H9 (cell line): ENCODE data around the gene TMEM205. TPM values are rescaled to one million over a fixed set of nuclear protein-coding genes. Genes with fewer than 3 reads are reported as not detected.

Source experiments
- DNase-seq: peaks from one replicate; pipeline ENCODE4 v3.0.0-alpha.2; 2017
- H2AFZ ChIP-seq: one replicate; pipeline ENCODE4 v1.6.1; 2013; ENCODE audit warnings: mild to moderate bottlenecking, low read length, control low read depth, moderate library complexity
- H2AK5ac ChIP-seq: 2 replicates; pipeline ENCODE4 v1.6.1; 2013; ENCODE audit warnings: low read length, control low read depth, mixed read lengths; ENCODE audit not compliant: insufficient read length
- H2BK120ac ChIP-seq: one replicate; pipeline ENCODE4 v1.6.1; 2013; ENCODE audit warnings: low read depth, mild to moderate bottlenecking, low read length, control low read depth, inconsistent platforms; ENCODE audit not compliant: poor library complexity, severe bottlenecking
- H2BK12ac ChIP-seq: 2 replicates; pipeline ENCODE4 v1.6.1; 2013; ENCODE audit warnings: low read length, control low read depth, mixed read lengths, low read depth; ENCODE audit not compliant: insufficient read length
- H2BK15ac ChIP-seq: 2 replicates; pipeline ENCODE4 v1.6.1; 2013; ENCODE audit warnings: low read depth, low read length, control low read depth
- H2BK20ac ChIP-seq: one replicate; pipeline ENCODE4 v1.6.1; 2013; ENCODE audit warnings: low read depth, mild to moderate bottlenecking, low read length, control low read depth, inconsistent platforms; ENCODE audit not compliant: poor library complexity, severe bottlenecking
- H2BK5ac ChIP-seq: 2 replicates; pipeline ENCODE4 v1.6.1; 2013; ENCODE audit warnings: low read length, control low read depth, mixed read lengths; ENCODE audit not compliant: insufficient read length
- H3K14ac ChIP-seq: 2 replicates; pipeline ENCODE4 v1.6.1; 2013; ENCODE audit warnings: low read length, control low read depth; ENCODE audit not compliant: insufficient read depth
- H3K18ac ChIP-seq: 2 replicates; pipeline ENCODE4 v1.6.1; 2013; ENCODE audit warnings: low read depth, mild to moderate bottlenecking, mixed read lengths, low read length, control low read depth; ENCODE audit not compliant: insufficient read length
- H3K23ac ChIP-seq: 2 replicates; pipeline ENCODE4 v1.6.1; 2013; ENCODE audit warnings: low read length, control low read depth, mixed read lengths, low read depth; ENCODE audit not compliant: insufficient read length
- H3K23me2 ChIP-seq: 2 replicates; pipeline ENCODE4 v1.6.1; 2013; ENCODE audit warnings: low read depth, mild to moderate bottlenecking, mixed read lengths, low read length, control low read depth; ENCODE audit not compliant: insufficient read length, poor library complexity, severe bottlenecking
- H3K27ac ChIP-seq: 2 replicates; pipeline ENCODE4 v1.5.1; 2013; ENCODE audit warnings: low read length, control low read depth, mixed read lengths, low read depth; ENCODE audit not compliant: insufficient read length
- H3K27me3 ChIP-seq: 2 replicates; pipeline ENCODE4 v1.6.1; 2013; ENCODE audit warnings: low read length, control low read depth, inconsistent platforms; ENCODE audit not compliant: insufficient read depth
- H3K4ac ChIP-seq: 2 replicates; pipeline ENCODE4 v1.6.1; 2013; ENCODE audit warnings: low read depth, mild to moderate bottlenecking, control low read depth, inconsistent platforms, low read length, moderate library complexity
- H3K4me1 ChIP-seq: 2 replicates; pipeline ENCODE4 v1.6.1; 2013; ENCODE audit warnings: low read length, control low read depth, inconsistent platforms; ENCODE audit not compliant: insufficient read depth
- H3K4me2 ChIP-seq: 2 replicates; pipeline ENCODE4 v1.6.1; 2013; ENCODE audit warnings: low read length, control low read depth, mixed read lengths; ENCODE audit not compliant: insufficient read length, insufficient read depth
- H3K56ac ChIP-seq: 2 replicates; pipeline ENCODE4 v1.6.1; 2013; ENCODE audit warnings: low read depth, mild to moderate bottlenecking, mixed read lengths, low read length, control low read depth; ENCODE audit not compliant: insufficient read length
- H3K79me1 ChIP-seq: 2 replicates; pipeline ENCODE4 v1.6.1; 2013; ENCODE audit warnings: low read depth, mild to moderate bottlenecking, moderate library complexity, low read length, control low read depth, inconsistent platforms; ENCODE audit not compliant: insufficient read depth, poor library complexity, severe bottlenecking
- H3K79me2 ChIP-seq: 2 replicates; pipeline ENCODE4 v1.6.1; 2013; ENCODE audit warnings: low read length, control low read depth, inconsistent platforms; ENCODE audit not compliant: insufficient read depth
- H3K9ac ChIP-seq: 2 replicates; pipeline ENCODE4 v1.6.1; 2013; ENCODE audit warnings: low read length, control low read depth, mixed read lengths; ENCODE audit not compliant: insufficient read length; ENCODE audit errors: extremely low read depth
- H3K9me3 ChIP-seq: one replicate; pipeline ENCODE4 v1.6.1; 2013; ENCODE audit warnings: low read depth, low read length, inconsistent platforms; ENCODE audit not compliant: control insufficient read depth
- H3T11ph ChIP-seq: one replicate; pipeline ENCODE4 v1.6.1; 2013; ENCODE audit warnings: mild to moderate bottlenecking, low read length, control low read depth, inconsistent platforms
- H4K20me1 ChIP-seq: one replicate; pipeline ENCODE4 v1.6.1; 2013; ENCODE audit not compliant: control insufficient read depth, insufficient read length, insufficient read depth
- H4K5ac ChIP-seq: 2 replicates; pipeline ENCODE4 v1.6.1; 2013; ENCODE audit warnings: low read depth, mild to moderate bottlenecking, mixed read lengths, low read length, control low read depth; ENCODE audit not compliant: insufficient read length
- H4K8ac ChIP-seq: replicated peaks from 2 replicates; pipeline ENCODE4 v1.6.1; 2013; ENCODE audit warnings: low read length, control low read depth, mixed read lengths, low read depth; ENCODE audit not compliant: insufficient read length
- H4K91ac ChIP-seq: 2 replicates; pipeline ENCODE4 v1.6.1; 2013; ENCODE audit warnings: low read depth, mild to moderate bottlenecking, moderate library complexity, mixed read lengths, low read length, control low read depth; ENCODE audit not compliant: insufficient read length
- H3K27ac Mint-ChIP-seq, 3 experiments: 2 replicates in 2 of 3; 3 replicates in 1 of 3; pipeline ENCODE4 v1.8.0; 2020 to 2021; ENCODE audit warnings: mixed read lengths in 3 of 3, mild to moderate bottlenecking in 1 of 3, moderate library complexity in 1 of 3
- H3K27me3 Mint-ChIP-seq: 2 replicates; pipeline ENCODE4 v1.8.0; 2021; ENCODE audit warnings: low read depth, mild to moderate bottlenecking, moderate library complexity, mixed read lengths
- H3K36me3 Mint-ChIP-seq, 3 experiments: 2 replicates in 2 of 3; 3 replicates in 1 of 3; pipeline ENCODE4 v1.8.0; 2020 to 2021; ENCODE audit warnings: low read depth in 3 of 3, mixed read lengths in 3 of 3; ENCODE audit not compliant: insufficient read depth in 1 of 3
- H3K4me1 Mint-ChIP-seq, 2 experiments: 2 replicates each; pipeline ENCODE4 v1.8.0; 2020; ENCODE audit warnings: mixed read lengths in 2 of 2
- H3K4me3 Mint-ChIP-seq, 2 experiments: 2 replicates in 1 of 2; 3 replicates in 1 of 2; pipeline ENCODE4 v1.8.0; 2020 to 2021; ENCODE audit warnings: mild to moderate bottlenecking in 2 of 2, mixed read lengths in 2 of 2, moderate library complexity in 1 of 2
- H3K9me3 Mint-ChIP-seq, 2 experiments: 2 replicates in 1 of 2; 3 replicates in 1 of 2; pipeline ENCODE4 v1.8.0; 2020; ENCODE audit warnings: mild to moderate bottlenecking in 2 of 2, mixed read lengths in 2 of 2, moderate library complexity in 1 of 2
- WGBS: extraction: QIAGEN DNeasy Blood & Tissue Kit; methylation state at CpG from one replicate; pipeline ENCODE4 v1.1.7; 2013; ENCODE audit warnings: missing lambda C conversion rate, low lambda C conversion rate, mixed read lengths; ENCODE audit not compliant: insufficient read length; ENCODE audit errors: extremely low coverage; 5-methylcytosine and 5-hydroxymethylcytosine counted together
- total RNA-seq: library from RNA; stranded (reverse); gene quantifications from 2 replicates; pipeline ENCODE4 v1.2.1, GENCODE V29; 2021
- TF ChIP-seq, protein P1 (sequence below): fragments of 200-600 bp; sonication (generic); conservative IDR thresholded peaks from 3 replicates; pipeline ENCODE4 v1.8.0; 2021; ENCODE audit warnings: antibody characterized with exemption, mild to moderate bottlenecking

Gene TMEM205
- total RNA-seq, 1 experiment from 2014 or later: 69.7 TPM

DNA sequence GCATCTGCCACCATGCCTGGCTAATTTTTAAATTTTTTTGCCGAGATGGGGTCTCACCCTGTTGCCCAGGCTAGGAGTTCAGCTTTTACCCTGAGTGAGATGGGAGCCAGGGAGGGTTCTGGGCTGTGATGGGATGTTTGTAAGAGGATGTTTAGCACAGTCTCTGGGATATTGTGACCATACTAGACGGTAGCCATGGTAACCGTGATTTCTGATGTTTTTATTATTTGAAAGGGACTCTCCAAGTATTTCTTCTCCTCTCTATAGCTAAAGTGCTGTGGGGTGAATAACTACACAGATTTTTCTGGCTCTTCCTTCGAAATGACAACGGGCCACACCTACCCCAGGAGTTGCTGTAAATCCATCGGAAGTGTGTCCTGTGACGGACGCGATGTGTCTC, 39.7 kb downstream of the TMEM205 start:
- Mint-ChIP-seq H3K36me3 (no peaks in the 10 kb centered on the region), H3K27ac (no peak overlapping the region), H3K4me1 (peaks cover 0 to 3% of the 10 kb centered on the region in 2 experiments; a peak in 1 of 4 replicates), H3K27me3 (peaks cover 4% of the 10 kb centered on the region), H3K9me3 (0 out of 5 replicates have a peak, but pooled peaks cover 0 to 2% of the 10 kb centered on the region in 2 experiments), H3K4me3 (no peak overlapping the region; a peak in 1 of 5 replicates)
- TF ChIP-seq, protein P1, sequence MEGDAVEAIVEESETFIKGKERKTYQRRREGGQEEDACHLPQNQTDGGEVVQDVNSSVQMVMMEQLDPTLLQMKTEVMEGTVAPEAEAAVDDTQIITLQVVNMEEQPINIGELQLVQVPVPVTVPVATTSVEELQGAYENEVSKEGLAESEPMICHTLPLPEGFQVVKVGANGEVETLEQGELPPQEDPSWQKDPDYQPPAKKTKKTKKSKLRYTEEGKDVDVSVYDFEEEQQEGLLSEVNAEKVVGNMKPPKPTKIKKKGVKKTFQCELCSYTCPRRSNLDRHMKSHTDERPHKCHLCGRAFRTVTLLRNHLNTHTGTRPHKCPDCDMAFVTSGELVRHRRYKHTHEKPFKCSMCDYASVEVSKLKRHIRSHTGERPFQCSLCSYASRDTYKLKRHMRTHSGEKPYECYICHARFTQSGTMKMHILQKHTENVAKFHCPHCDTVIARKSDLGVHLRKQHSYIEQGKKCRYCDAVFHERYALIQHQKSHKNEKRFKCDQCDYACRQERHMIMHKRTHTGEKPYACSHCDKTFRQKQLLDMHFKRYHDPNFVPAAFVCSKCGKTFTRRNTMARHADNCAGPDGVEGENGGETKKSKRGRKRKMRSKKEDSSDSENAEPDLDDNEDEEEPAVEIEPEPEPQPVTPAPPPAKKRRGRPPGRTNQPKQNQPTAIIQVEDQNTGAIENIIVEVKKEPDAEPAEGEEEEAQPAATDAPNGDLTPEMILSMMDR: no peak
- H4K91ac ChIP-seq: no peak overlapping the region
- no peak overlapping the region for H3K4me2 ChIP-seq
- DNase-seq: no peak
- H2BK15ac ChIP-seq: no peak overlapping the region
- no peak overlapping the region for H2AFZ ChIP-seq
- H2BK5ac ChIP-seq: no peak overlapping the region
- H3K9me3 ChIP-seq: no peaks in the 10 kb centered on the region
- no CpG with 5 or more reads among the region's 9 CpGs for WGBS
- H3K23me2 ChIP-seq: no peaks in the 10 kb centered on the region
- H3K27ac ChIP-seq: no peak overlapping the region
- no peak overlapping the region for H2BK12ac ChIP-seq
- no peaks in the 10 kb centered on the region for H3K79me2 ChIP-seq
- no peak overlapping the region for H3K56ac ChIP-seq
- H3K4me1 ChIP-seq: no peaks in the 10 kb centered on the region
- H4K5ac ChIP-seq: no peak overlapping the region
- no peaks in the 10 kb centered on the region for H4K20me1 ChIP-seq
- no peak overlapping the region for H2BK20ac ChIP-seq
- no peaks in the 10 kb centered on the region for H3K27me3 ChIP-seq
- H3K23ac ChIP-seq: no peak overlapping the region
- no peaks in the 10 kb centered on the region for H3K79me1 ChIP-seq
- no peak overlapping the region for H3T11ph ChIP-seq
- H2AK5ac ChIP-seq: no peak overlapping the region
- H3K9ac ChIP-seq: no peak overlapping the region
- no peak overlapping the region for H3K4ac ChIP-seq
- H4K8ac ChIP-seq: no peak overlapping the region
- H3K18ac ChIP-seq: no peak overlapping the region
- H3K14ac ChIP-seq: no peak overlapping the region
- no peak overlapping the region for H2BK120ac ChIP-seq
